Neural progenitor cell (in vitro differentiated cells): ENCODE results near the gene TFDP1. TPM values are rescaled to one million over a fixed set of nuclear protein-coding genes. Genes with fewer than 3 reads are reported as not detected.

Experiments
- DNase-seq: peaks from one replicate; pipeline ENCODE4 v3.0.0-alpha.2; 2016; ENCODE audit warnings: low spot score
- H2AFZ ChIP-seq: fragments of 200-600 bp; sonication (generic); replicated peaks from 2 replicates; pipeline ENCODE4 v1.6.1; 2016; ENCODE audit warnings: antibody characterized with exemption
- H3F3A ChIP-seq: fragments of 200-600 bp; sonication (generic); 2 replicates; pipeline ENCODE4 v1.6.1; 2016; ENCODE audit warnings: antibody characterized with exemption, low read depth
- H3K27ac ChIP-seq: fragments of 200-600 bp; sonication (generic); 2 replicates; pipeline ENCODE4 v1.5.1; 2016; ENCODE audit warnings: mild to moderate bottlenecking
- H3K27me3 ChIP-seq: fragments of 200-600 bp; sonication (generic); 2 replicates; pipeline ENCODE4 v1.6.1; 2016; ENCODE audit warnings: mild to moderate bottlenecking, moderate library complexity
- H3K36me3 ChIP-seq: fragments of 200-600 bp; sonication (generic); 2 replicates; pipeline ENCODE4 v1.5.1; 2016
- H3K4me1 ChIP-seq: fragments of 200-600 bp; sonication (generic); 2 replicates; pipeline ENCODE4 v1.6.1; 2016; ENCODE audit warnings: mixed run types
- H3K4me2 ChIP-seq: fragments of 200-600 bp; sonication (generic); 2 replicates; pipeline ENCODE4 v1.6.1; 2016
- H3K4me3 ChIP-seq: fragments of 200-600 bp; sonication (generic); 2 replicates; pipeline ENCODE4 v1.5.1; 2016
- H3K79me2 ChIP-seq: fragments of 200-600 bp; sonication (generic); 2 replicates; pipeline ENCODE4 v1.6.1; 2016; ENCODE audit warnings: low read depth
- H3K9ac ChIP-seq: fragments of 200-600 bp; sonication (generic); 2 replicates; pipeline ENCODE4 v1.6.1; 2016
- H3K9me3 ChIP-seq: fragments of 200-600 bp; sonication (generic); 2 replicates; pipeline ENCODE4 v1.5.1; 2016; ENCODE audit warnings: low read depth
- H4K20me1 ChIP-seq: fragments of 200-600 bp; sonication (generic); 2 replicates; pipeline ENCODE4 v1.6.1; 2016; ENCODE audit warnings: low read depth
- H3K27ac Mint-ChIP-seq: 3 replicates; pipeline ENCODE4 v1.8.0; 2021; ENCODE audit warnings: mixed read lengths
- H3K27me3 Mint-ChIP-seq: 2 replicates; pipeline ENCODE4 v1.8.0; 2022; ENCODE audit warnings: low read depth, mild to moderate bottlenecking, inconsistent platforms, moderate library complexity, mixed read lengths; ENCODE audit not compliant: insufficient read depth
- H3K36me3 Mint-ChIP-seq: 3 replicates; pipeline ENCODE4 v1.8.0; 2021; ENCODE audit warnings: mixed read lengths
- H3K4me1 Mint-ChIP-seq: 3 replicates; pipeline ENCODE4 v1.8.0; 2021; ENCODE audit warnings: mixed read lengths
- H3K4me3 Mint-ChIP-seq: 3 replicates; pipeline ENCODE4 v1.8.0; 2021; ENCODE audit warnings: mild to moderate bottlenecking, moderate library complexity, mixed read lengths
- H3K9me3 Mint-ChIP-seq: 3 replicates; pipeline ENCODE4 v1.8.0; 2020; ENCODE audit warnings: mixed read lengths
- EZH2 ChIP-seq: fragments of 200-600 bp; sonication (generic); IDR thresholded peaks from 2 replicates; pipeline ENCODE4 v1.6.1; 2017; ENCODE audit warnings: antibody characterized with exemption, mild to moderate bottlenecking, moderate library complexity
- EZH2phosphoT487 ChIP-seq: fragments of 200-600 bp; sonication (generic); IDR thresholded peaks from 2 replicates; pipeline ENCODE4 v1.6.1; 2017; ENCODE audit warnings: antibody characterized with exemption
- total RNA-seq: library from RNA; depleted of rRNA; stranded (reverse); fragments of >200 nt; gene quantifications from 2 replicates; pipeline ENCODE4 v1.2.3, GENCODE V29; 2015; ENCODE audit warnings: low replicate concordance
- TF ChIP-seq, protein P1 (sequence below): fragments of 200-600 bp; sonication (generic); IDR thresholded peaks from 2 replicates; pipeline ENCODE4 v1.5.1; 2017; ENCODE audit warnings: antibody characterized with exemption, mild to moderate bottlenecking

Gene TFDP1
- total RNA-seq, 1 donor from 2014 or later = 88.6 TPM

DNA sequence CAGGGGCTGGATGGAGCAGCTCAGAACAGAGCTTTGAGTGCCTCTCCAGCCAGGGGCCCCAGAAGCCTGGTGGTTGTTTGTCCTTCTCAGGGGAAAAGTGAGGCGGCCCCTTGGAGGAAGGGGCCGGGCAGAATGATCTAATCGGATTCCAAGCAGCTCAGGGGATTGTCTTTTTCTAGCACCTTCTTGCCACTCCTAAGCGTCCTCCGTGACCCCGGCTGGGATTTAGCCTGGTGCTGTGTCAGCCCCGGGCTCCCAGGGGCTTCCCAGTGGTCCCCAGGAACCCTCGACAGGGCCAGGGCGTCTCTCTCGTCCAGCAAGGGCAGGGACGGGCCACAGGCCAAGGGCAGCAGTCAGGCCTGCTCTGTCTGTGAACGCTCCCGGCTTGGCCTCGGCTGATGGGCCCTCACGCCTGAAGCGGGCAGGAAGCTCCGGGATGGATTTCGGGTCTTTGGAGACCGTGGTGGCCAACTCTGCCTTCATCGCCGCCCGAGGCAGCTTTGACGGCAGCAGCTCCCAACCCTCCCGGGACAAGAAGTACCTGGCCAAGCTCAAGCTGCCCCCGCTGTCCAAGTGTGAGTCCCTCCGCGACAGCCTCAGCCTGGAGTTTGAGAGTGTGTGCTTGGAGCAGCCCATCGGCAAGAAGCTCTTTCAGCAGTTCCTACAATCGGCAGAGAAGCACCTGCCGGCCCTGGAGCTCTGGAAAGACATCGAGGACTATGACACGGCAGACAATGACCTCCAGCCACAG is 82.6 kb downstream of the TFDP1 start, which contains the start of gene GRK1:
Gene GRK1, plus strand, starts transcription at position 269 of the 751 bp plus-strand sequence. Its CDS starts 168 bp downstream, at position 437.
- no peak within 1 kb of the TSS for H3K27ac Mint-ChIP-seq
- TF ChIP-seq EZH2phosphoT487 (no peak), EZH2 (no peak)
- TF ChIP-seq, protein P1, sequence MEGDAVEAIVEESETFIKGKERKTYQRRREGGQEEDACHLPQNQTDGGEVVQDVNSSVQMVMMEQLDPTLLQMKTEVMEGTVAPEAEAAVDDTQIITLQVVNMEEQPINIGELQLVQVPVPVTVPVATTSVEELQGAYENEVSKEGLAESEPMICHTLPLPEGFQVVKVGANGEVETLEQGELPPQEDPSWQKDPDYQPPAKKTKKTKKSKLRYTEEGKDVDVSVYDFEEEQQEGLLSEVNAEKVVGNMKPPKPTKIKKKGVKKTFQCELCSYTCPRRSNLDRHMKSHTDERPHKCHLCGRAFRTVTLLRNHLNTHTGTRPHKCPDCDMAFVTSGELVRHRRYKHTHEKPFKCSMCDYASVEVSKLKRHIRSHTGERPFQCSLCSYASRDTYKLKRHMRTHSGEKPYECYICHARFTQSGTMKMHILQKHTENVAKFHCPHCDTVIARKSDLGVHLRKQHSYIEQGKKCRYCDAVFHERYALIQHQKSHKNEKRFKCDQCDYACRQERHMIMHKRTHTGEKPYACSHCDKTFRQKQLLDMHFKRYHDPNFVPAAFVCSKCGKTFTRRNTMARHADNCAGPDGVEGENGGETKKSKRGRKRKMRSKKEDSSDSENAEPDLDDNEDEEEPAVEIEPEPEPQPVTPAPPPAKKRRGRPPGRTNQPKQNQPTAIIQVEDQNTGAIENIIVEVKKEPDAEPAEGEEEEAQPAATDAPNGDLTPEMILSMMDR = no peak
- Histone ChIP-seq H3K36me3 (no peaks in the 10 kb centered on the region), H3K79me2 (no peaks in the 10 kb centered on the region), H3K9ac (no peak within 1 kb of the TSS), H3K27ac (no peak within 1 kb of the TSS), H3K4me1 (no peaks in the 10 kb centered on the region), H2AFZ (no peak within 1 kb of the TSS), H3K27me3 (no peaks in the 10 kb centered on the region), H3K9me3 (no peaks in the 10 kb centered on the region), H3F3A (no peaks in the 10 kb centered on the region), H3K4me2 (no peak within 1 kb of the TSS), H3K4me3 (no peak within 1 kb of the TSS), H4K20me1 (no peaks in the 10 kb centered on the region)
- H3K4me1 Mint-ChIP-seq = peaks cover 8% of the 10 kb centered on the region
- no peaks in the 10 kb centered on the region for H3K36me3 Mint-ChIP-seq
- H3K9me3 Mint-ChIP-seq = peaks cover 2% of the 10 kb centered on the region
- DNase-seq = peak; percentile 16
- H3K27me3 Mint-ChIP-seq = peaks cover 8% of the 10 kb centered on the region
- no peak within 1 kb of the TSS for H3K4me3 Mint-ChIP-seq

DNA sequence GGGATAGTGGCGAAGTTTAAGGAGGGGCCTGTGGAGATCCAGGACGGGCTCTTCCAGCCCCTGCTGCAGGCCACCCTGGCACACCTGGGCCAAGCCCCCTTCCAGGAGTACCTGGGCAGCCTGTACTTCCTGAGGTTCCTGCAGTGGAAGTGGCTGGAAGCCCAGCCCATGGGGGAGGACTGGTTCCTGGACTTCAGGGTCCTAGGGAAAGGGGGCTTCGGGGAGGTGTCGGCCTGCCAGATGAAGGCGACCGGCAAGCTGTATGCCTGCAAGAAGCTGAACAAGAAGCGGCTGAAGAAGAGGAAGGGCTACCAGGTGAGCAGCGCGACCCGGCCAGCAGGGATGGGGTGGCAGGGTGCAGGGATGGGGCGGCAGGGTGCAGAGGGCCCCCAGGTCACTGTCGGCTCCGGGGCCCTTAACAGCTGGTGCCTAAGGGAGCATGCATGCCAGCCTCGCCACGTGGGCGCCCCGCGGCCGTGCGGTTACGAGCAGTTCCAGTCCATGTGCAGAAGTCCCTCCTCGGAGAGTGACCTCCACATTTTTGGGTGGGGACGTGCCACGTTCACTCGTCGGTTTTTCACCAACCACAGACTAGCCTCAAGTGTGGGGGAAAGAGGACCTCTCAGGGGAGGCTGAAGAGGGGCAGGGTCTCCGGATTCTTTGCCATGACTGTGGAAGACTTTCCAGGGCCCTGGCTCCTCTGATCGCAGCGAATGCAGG is 83.4 kb downstream of the TFDP1 start:
- no peak for TF ChIP-seq EZH2phosphoT487
- TF ChIP-seq EZH2 = no peak
- TF ChIP-seq, protein P1 = no peak
- no peak for DNase-seq
- H3K79me2 ChIP-seq = no peaks in the 10 kb centered on the region
- H3K4me1 ChIP-seq = no peaks in the 10 kb centered on the region
- no peak overlapping the region for H3K4me2 ChIP-seq
- H3K36me3 ChIP-seq = no peaks in the 10 kb centered on the region
- no peaks in the 10 kb centered on the region for H3F3A ChIP-seq
- no peaks in the 10 kb centered on the region for H4K20me1 ChIP-seq
- Mint-ChIP-seq H3K36me3 (no peaks in the 10 kb centered on the region), H3K27me3 (peaks cover 11% of the 10 kb centered on the region), H3K9me3 (no peaks in the 10 kb centered on the region), H3K4me3 (no peak overlapping the region), H3K4me1 (peaks cover 8% of the 10 kb centered on the region), H3K27ac (no peak overlapping the region)
- no peak overlapping the region for H3K4me3 ChIP-seq
- no peak overlapping the region for H3K27ac ChIP-seq
- no peaks in the 10 kb centered on the region for H3K9me3 ChIP-seq
- H3K27me3 ChIP-seq = no peaks in the 10 kb centered on the region
- no peak overlapping the region for H2AFZ ChIP-seq
- H3K9ac ChIP-seq = no peak overlapping the region

DNA sequence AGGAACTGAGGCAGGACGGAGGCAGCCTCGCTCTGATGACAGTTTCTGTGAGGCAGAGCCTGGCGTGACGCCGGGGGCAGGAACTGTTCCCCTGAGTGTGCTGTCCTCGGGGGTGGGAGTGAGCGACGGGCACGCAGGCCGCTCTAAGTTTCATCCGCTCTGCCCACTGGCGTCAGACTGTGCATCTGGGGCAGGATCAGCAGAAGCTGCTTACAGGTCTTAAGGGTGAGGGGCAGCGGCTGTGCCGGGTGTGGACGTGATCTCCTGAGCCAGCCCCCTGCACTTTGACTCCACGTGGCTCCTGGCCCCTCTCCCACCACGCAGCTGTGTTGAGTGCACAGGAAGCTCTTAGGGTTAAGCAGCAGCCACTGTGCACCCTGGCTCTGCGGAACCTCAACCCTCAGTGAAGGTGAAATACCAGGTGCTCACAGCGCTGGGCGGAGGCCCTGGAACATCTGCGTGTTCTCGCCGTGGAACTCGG is 84.0 kb downstream of the TFDP1 start:
- no peak for DNase-seq
- Mint-ChIP-seq H3K27ac (no peak overlapping the region), H3K4me1 (peaks cover 8% of the 10 kb centered on the region), H3K36me3 (no peaks in the 10 kb centered on the region), H3K9me3 (no peaks in the 10 kb centered on the region), H3K4me3 (no peak overlapping the region), H3K27me3 (peaks cover 11% of the 10 kb centered on the region)
- Histone ChIP-seq H3K36me3 (no peaks in the 10 kb centered on the region), H3K27ac (no peak overlapping the region), H3K27me3 (no peaks in the 10 kb centered on the region), H3F3A (no peaks in the 10 kb centered on the region), H3K79me2 (no peaks in the 10 kb centered on the region), H2AFZ (no peak overlapping the region), H3K9ac (no peak overlapping the region), H3K9me3 (no peaks in the 10 kb centered on the region), H4K20me1 (no peaks in the 10 kb centered on the region), H3K4me2 (no peak overlapping the region), H3K4me3 (no peak overlapping the region), H3K4me1 (no peaks in the 10 kb centered on the region)
- TF ChIP-seq EZH2phosphoT487 = no peak
